ENCODE results near the gene TMEM37. TPM values are rescaled to one million over a fixed set of nuclear protein-coding genes. Genes with fewer than 3 reads are reported as not detected.
"Not testable (repeated sequence)": the region's sequence is repeated elsewhere in the genome, so short reads cannot be mapped to it uniquely, and the experiment has no call there.

Gene TMEM37
- total and polyA plus RNA-seq, 4 donors: 0.69 to 4.7 (median 2.5) TPM

- 97% methylated on average over 5 of the region's 5 CpGs for WGBS (ENCODE audit: insufficient coverage)
- Histone ChIP-seq H3K4me3 (ENCODE audit: low read depth, low read length) (no peak overlapping the region), H3K36me3 (ENCODE audit: control insufficient read depth, insufficient read depth, low read length) (no peaks in the 10 kb centered on the region), H3K27me3 (ENCODE audit: control insufficient read depth, insufficient read depth, low read length) (no peaks in the 10 kb centered on the region), H3K9me3 (ENCODE audit: control insufficient read depth, insufficient read depth, low read length) (no peaks in the 10 kb centered on the region), H3K4me1 (ENCODE audit: control insufficient read depth, insufficient read depth, low read length) (no peaks in the 10 kb centered on the region), H3K27ac (ENCODE audit: low read depth, low read length) (no peak overlapping the region)
- DNase-seq (ENCODE audit: low read depth in 4 of 6, low spot score in 6 of 6): no peak
Measured at GRCh38 chr2:119402106-119402505, 29.5 kb upstream of the TMEM37 start.

- no peaks in the 10 kb centered on the region for H3K4me1 ChIP-seq (ENCODE audit: control insufficient read depth, insufficient read depth, low read length)
- no peaks in the 10 kb centered on the region for H3K36me3 ChIP-seq (ENCODE audit: control insufficient read depth, insufficient read depth, low read length)
- H3K4me3 ChIP-seq (ENCODE audit: low read depth, low read length): no peak overlapping the region
- no peak for DNase-seq (ENCODE audit: low read depth in 4 of 6, low spot score in 6 of 6)
- no peaks in the 10 kb centered on the region for H3K9me3 ChIP-seq (ENCODE audit: control insufficient read depth, insufficient read depth, low read length)
- WGBS (ENCODE audit: insufficient coverage): 65% methylated on average over 10 of the region's 10 CpGs
- no peaks in the 10 kb centered on the region for H3K27me3 ChIP-seq (ENCODE audit: control insufficient read depth, insufficient read depth, low read length)
- H3K27ac ChIP-seq (ENCODE audit: low read depth, low read length): no peak overlapping the region
Measured at GRCh38 chr2:119402645-119403560, 28.8 kb upstream of the TMEM37 start.

DNA sequence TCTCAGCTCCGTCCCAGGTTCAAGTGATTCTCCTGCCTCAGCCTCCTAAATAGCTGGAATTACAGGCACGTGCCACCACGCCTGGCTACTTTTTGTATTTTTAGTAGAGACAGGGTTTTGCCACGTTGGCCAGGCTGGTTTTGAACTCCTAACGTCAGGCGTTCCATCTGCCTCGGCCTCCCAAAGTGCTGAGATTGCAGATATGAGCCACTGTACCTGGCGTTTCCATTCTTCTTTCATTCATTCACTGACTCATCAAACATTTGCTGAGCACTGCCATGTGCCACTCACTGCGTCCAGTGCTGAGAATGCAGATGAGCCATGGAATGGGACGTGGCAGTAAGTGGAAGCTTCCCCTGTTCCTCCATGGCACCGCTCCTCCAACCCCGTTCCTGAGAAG lies 28.0 kb upstream of the TMEM37 start:
- H3K4me3 ChIP-seq (ENCODE audit: low read depth, low read length); H3K4me1 ChIP-seq (ENCODE audit: control insufficient read depth, insufficient read depth, low read length); H3K36me3 ChIP-seq (ENCODE audit: control insufficient read depth, insufficient read depth, low read length); H3K27ac ChIP-seq (ENCODE audit: low read depth, low read length); DNase-seq (ENCODE audit: low read depth in 4 of 6, low spot score in 6 of 6); H3K27me3 ChIP-seq (ENCODE audit: control insufficient read depth, insufficient read depth, low read length); H3K9me3 ChIP-seq (ENCODE audit: control insufficient read depth, insufficient read depth, low read length): not testable (repeated sequence)
- WGBS (ENCODE audit: insufficient coverage): 87% methylated on average over 11 of the region's 12 CpGs

DNA sequence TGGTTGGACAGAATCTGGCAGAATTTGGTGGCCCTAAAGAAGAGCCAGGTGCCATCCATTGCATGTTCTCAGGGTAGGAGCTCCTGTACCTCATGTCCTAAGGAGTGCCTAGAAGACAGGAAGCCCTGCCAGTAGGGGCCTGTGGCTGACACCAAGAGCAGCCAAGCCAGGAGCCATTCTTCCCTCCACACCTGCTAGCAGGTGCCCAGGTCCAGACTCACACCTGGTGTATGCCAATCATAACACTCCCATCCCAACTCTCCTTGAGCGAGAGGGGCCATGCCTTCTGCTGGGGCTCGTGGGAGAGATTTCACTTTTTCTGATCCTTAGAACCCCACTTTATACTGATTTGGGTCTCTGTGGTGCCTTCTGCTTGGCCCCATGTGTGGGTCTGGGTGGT lies 26.5 kb upstream of the TMEM37 start:
- no peaks in the 10 kb centered on the region for H3K36me3 ChIP-seq (ENCODE audit: control insufficient read depth, insufficient read depth, low read length)
- no peaks in the 10 kb centered on the region for H3K9me3 ChIP-seq (ENCODE audit: control insufficient read depth, insufficient read depth, low read length)
- no peaks in the 10 kb centered on the region for H3K27me3 ChIP-seq (ENCODE audit: control insufficient read depth, insufficient read depth, low read length)
- WGBS (ENCODE audit: insufficient coverage): no CpG with 5 or more reads among the region's 2 CpGs
- no peak for DNase-seq (ENCODE audit: low read depth in 4 of 6, low spot score in 6 of 6)
- H3K4me1 ChIP-seq (ENCODE audit: control insufficient read depth, insufficient read depth, low read length): no peaks in the 10 kb centered on the region
- H3K4me3 ChIP-seq (ENCODE audit: low read depth, low read length): no peak overlapping the region
- H3K27ac ChIP-seq (ENCODE audit: low read depth, low read length): no peak overlapping the region

DNA sequence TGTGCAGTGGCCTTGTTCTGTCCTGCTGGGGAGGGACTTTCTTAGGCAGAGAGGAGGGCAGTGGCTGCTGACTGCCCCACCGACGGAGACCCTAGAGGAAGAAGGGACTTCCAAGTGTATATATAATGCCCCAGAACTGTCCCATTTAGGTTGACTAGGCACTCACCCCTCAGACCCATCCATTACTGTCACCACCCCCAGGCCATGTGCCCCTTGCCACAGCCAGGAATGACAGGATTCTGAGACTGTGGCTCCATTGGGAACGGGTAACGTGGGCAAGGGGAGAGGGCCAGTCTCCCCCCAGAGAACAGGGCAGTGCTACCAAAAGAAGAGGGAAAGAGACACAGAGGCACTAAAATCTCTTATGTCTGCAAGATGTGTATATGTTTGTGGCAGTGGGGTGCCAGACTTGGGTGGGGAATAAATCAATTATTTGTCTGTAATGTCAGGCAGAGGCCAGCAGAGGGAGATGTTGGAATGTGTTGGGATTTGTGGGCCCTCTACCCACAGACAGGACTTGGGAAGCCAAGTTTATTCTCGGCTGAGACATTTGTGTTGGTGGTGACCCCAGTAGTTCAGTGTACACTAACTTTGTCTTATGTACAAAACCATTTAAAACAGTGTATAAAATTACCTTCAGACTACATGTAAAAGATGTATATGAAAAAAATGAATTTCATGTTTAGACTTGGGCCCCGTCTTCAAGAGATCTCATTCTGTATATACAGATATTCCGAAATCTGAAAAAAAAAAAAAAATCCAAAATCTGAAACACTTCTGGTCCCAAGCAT lies 24.0 kb upstream of the TMEM37 start:
- Histone ChIP-seq H3K27me3 (ENCODE audit: control insufficient read depth, insufficient read depth, low read length) (no peaks in the 10 kb centered on the region), H3K27ac (ENCODE audit: low read depth, low read length) (no peak overlapping the region), H3K36me3 (ENCODE audit: control insufficient read depth, insufficient read depth, low read length) (no peaks in the 10 kb centered on the region), H3K4me1 (ENCODE audit: control insufficient read depth, insufficient read depth, low read length) (no peaks in the 10 kb centered on the region), H3K9me3 (ENCODE audit: control insufficient read depth, insufficient read depth, low read length) (no peaks in the 10 kb centered on the region), H3K4me3 (ENCODE audit: low read depth, low read length) (no peak overlapping the region)
- peak in 4 of 6 donors; percentile 27 to 81 (median 53) for DNase-seq (ENCODE audit: low read depth in 4 of 6, low spot score in 6 of 6)
- WGBS (ENCODE audit: insufficient coverage): 83% methylated on average over 4 of the region's 7 CpGs

DNA sequence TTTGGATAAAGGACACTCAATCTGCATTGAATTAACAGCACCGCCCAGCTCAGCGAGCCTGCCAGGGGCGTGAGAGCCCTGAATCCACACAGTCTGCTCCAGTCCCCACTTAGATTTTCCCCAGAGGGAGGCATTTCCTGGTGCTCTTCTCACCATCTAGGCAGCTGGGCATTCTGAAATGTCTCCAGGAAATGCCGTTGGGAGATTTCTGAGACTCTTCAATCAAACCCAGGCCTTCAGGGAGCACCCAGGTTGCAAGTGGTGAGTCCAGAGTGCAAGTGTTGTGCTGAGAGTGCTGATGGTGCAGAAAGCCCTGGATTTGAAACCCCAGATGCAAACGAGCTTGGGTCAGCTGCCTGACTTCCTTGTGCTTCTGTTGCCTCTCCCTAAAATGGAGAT lies 23.4 kb upstream of the TMEM37 start:
- Histone ChIP-seq H3K4me3 (ENCODE audit: low read depth, low read length) (no peak overlapping the region), H3K9me3 (ENCODE audit: control insufficient read depth, insufficient read depth, low read length) (no peaks in the 10 kb centered on the region), H3K4me1 (ENCODE audit: control insufficient read depth, insufficient read depth, low read length) (no peaks in the 10 kb centered on the region), H3K36me3 (ENCODE audit: control insufficient read depth, insufficient read depth, low read length) (no peaks in the 10 kb centered on the region), H3K27me3 (ENCODE audit: control insufficient read depth, insufficient read depth, low read length) (no peaks in the 10 kb centered on the region), H3K27ac (ENCODE audit: low read depth, low read length) (no peak overlapping the region)
- DNase-seq (ENCODE audit: low read depth in 4 of 6, low spot score in 6 of 6): no peak
- WGBS (ENCODE audit: insufficient coverage): 75% methylated on average over 4 of the region's 5 CpGs

DNA sequence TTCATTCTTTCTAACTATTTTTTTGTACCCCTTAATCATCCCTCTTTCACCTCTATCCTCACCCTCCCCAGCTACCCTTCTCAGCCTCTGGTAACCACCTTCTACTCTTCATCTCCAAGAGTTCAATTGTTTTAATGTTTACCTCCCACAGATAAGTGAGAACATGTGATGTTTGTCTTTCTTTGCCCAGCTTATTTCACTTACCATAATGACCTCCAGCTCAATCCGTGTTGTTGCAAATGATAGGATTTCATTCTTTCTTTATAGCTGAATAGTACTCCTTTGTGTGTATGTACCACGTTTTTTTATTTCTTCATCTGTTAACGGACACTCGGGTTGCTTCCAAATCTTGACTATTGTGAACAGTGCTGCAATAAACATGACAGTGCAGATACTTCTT lies 22.1 kb upstream of the TMEM37 start:
- Histone ChIP-seq H3K27me3 (ENCODE audit: control insufficient read depth, insufficient read depth, low read length) (no peaks in the 10 kb centered on the region), H3K36me3 (ENCODE audit: control insufficient read depth, insufficient read depth, low read length) (no peaks in the 10 kb centered on the region), H3K27ac (ENCODE audit: low read depth, low read length) (no peak overlapping the region), H3K4me1 (ENCODE audit: control insufficient read depth, insufficient read depth, low read length) (no peaks in the 10 kb centered on the region), H3K4me3 (ENCODE audit: low read depth, low read length) (no peak overlapping the region), H3K9me3 (ENCODE audit: control insufficient read depth, insufficient read depth, low read length) (no peaks in the 10 kb centered on the region)
- no peak for DNase-seq (ENCODE audit: low read depth in 4 of 6, low spot score in 6 of 6)
- WGBS (ENCODE audit: insufficient coverage): no CpG with 5 or more reads among the region's 4 CpGs

GRCh38 chr2:119414894-119415293 lies 16.8 kb upstream of the TMEM37 start:
- WGBS (ENCODE audit: insufficient coverage): no CpG with 5 or more reads among the region's 3 CpGs
- no peak overlapping the region for H3K27ac ChIP-seq (ENCODE audit: low read depth, low read length)
- no peaks in the 10 kb centered on the region for H3K36me3 ChIP-seq (ENCODE audit: control insufficient read depth, insufficient read depth, low read length)
- no peak overlapping the region for H3K4me3 ChIP-seq (ENCODE audit: low read depth, low read length)
- no peaks in the 10 kb centered on the region for H3K27me3 ChIP-seq (ENCODE audit: control insufficient read depth, insufficient read depth, low read length)
- DNase-seq (ENCODE audit: low read depth in 4 of 6, low spot score in 6 of 6): no peak
- no peaks in the 10 kb centered on the region for H3K4me1 ChIP-seq (ENCODE audit: control insufficient read depth, insufficient read depth, low read length)
- no peaks in the 10 kb centered on the region for H3K9me3 ChIP-seq (ENCODE audit: control insufficient read depth, insufficient read depth, low read length)

GRCh38 chr2:119415630-119416029 lies 16.0 kb upstream of the TMEM37 start:
- H3K4me3 ChIP-seq (ENCODE audit: low read depth, low read length): no peak overlapping the region
- no peak for DNase-seq (ENCODE audit: low read depth in 4 of 6, low spot score in 6 of 6)
- H3K4me1 ChIP-seq (ENCODE audit: control insufficient read depth, insufficient read depth, low read length): no peaks in the 10 kb centered on the region
- H3K36me3 ChIP-seq (ENCODE audit: control insufficient read depth, insufficient read depth, low read length): no peaks in the 10 kb centered on the region
- H3K9me3 ChIP-seq (ENCODE audit: control insufficient read depth, insufficient read depth, low read length): no peaks in the 10 kb centered on the region
- H3K27me3 ChIP-seq (ENCODE audit: control insufficient read depth, insufficient read depth, low read length): no peaks in the 10 kb centered on the region
- no CpG with 5 or more reads among the region's 1 CpG for WGBS (ENCODE audit: insufficient coverage)
- H3K27ac ChIP-seq (ENCODE audit: low read depth, low read length): no peak overlapping the region
